Measurements from ENCODE around the gene TCP1. TPM values are rescaled to one million over a fixed set of nuclear protein-coding genes. Genes with fewer than 3 reads are reported as not detected.
A peak's percentile ranks its signal among the peaks of the same experiment; 100 is the strongest.

The TCP1 gene
- total and polyA plus RNA-seq, 2 donors (not counting 3 experiments of a cell fraction or from before 2014, with no cell fraction given), result 168 to 302 TPM

- DNase-seq (ENCODE audit: low read depth, low spot score), result peak; percentile 94
- Histone ChIP-seq H2AFZ (ENCODE audit: low read depth, low read length) (peak within 1 kb of the TSS; percentile 97), H3K4me1 (ENCODE audit: control insufficient read depth, extremely low read depth, insufficient read depth, low read length) (peaks cover 20% of the 10 kb centered on the region), H3K27me3 (ENCODE audit: control insufficient read depth in 2 of 2, insufficient read depth in 2 of 2, low read length in 2 of 2) (no peaks in the 10 kb centered on the region), H3K79me2 (ENCODE audit: control insufficient read depth, insufficient read depth, low read length) (peaks cover 16% of the 10 kb centered on the region), H4K20me1 (replicated peaks; ENCODE audit: control insufficient read depth, extremely low read depth, insufficient read depth, low read length) (no peaks in the 10 kb centered on the region), H3K9me1 (replicated peaks; ENCODE audit: control insufficient read depth, extremely low read depth, insufficient read depth, low read length) (no peaks in the 10 kb centered on the region), H3K9ac (replicated peaks; ENCODE audit: extremely low read depth, insufficient read depth, low read length) (peak within 1 kb of the TSS; percentile 86), H3K27ac (ENCODE audit: insufficient read depth, low read depth, low read length) (peak within 1 kb of the TSS; percentile 85), H3K36me3 (ENCODE audit: control insufficient read depth in 2 of 2, extremely low read depth in 1 of 2, insufficient read depth in 2 of 2, low read length in 2 of 2) (peaks cover 6 to 10% of the 10 kb centered on the region in 2 experiments), H3K9me3 (replicated peaks; ENCODE audit: control insufficient read depth, insufficient read depth, low read length) (no peaks in the 10 kb centered on the region), H3K4me3 (replicated peaks in 1 of 3; ENCODE audit: insufficient read depth in 1 of 3, low read depth in 1 of 3, low read length in 3 of 3) (peak within 1 kb of the TSS; percentile 73 to 97 (median 92)), H3K4me2 (ENCODE audit: insufficient read depth, low read length) (peak within 1 kb of the TSS; percentile 70)
- ChIA-PET CTCF (interaction anchor here (0.6 to 0.9 kb wide), 2 partner anchors 11 to 28 kb away, joined by 3 to 4 read pairs; partner anchors contain the start of genes MRPL18 and TCP1), POLR2A (interaction anchor here (0.6 to 1.8 kb wide), 3 partner anchors 27 to 35 kb away, joined by 3 to 7 read pairs (median 3); partner anchors contain the start of genes TCP1 and WTAP)
- intact Hi-C loops (cut with micrococcal nuclease) (loop anchor here (1.0 kb wide), 3 partner anchors 27 to 71 kb away; partner anchors contain the start of genes TCP1 and WTAP), dilution Hi-C loops (cut with MboI; ENCODE audit: extremely low pct_ligation_motif_present, low sequenced_read_pairs) (no loop called here)
- FAIRE-seq, result peak; percentile 95
- no TSS peak for BruUV-seq (replicated peaks)
- no peak for TF ChIP-seq JUN (IDR thresholded peaks at IDR 0.05; ENCODE audit: borderline replicate concordance, insufficient read depth, insufficient read length, low read depth)
- no peak for TF ChIP-seq CTCF (IDR thresholded peaks at IDR 0.05; ENCODE audit: extremely low read depth in 1 of 2, insufficient read depth in 1 of 2, low read depth in 1 of 2, low read length in 2 of 2)
- no peak for TF ChIP-seq EZH2 (IDR thresholded peaks at IDR 0.05; ENCODE audit: borderline replicate concordance, low read depth, low read length, severe bottlenecking)
- peak; percentile 72 for TF ChIP-seq POLR2A (IDR thresholded peaks at IDR 0.05; ENCODE audit: low read depth, low read length)
- TF ChIP-seq GATA2 (IDR thresholded peaks at IDR 0.05; ENCODE audit: insufficient read depth, insufficient read length, low read depth, low read length), result no peak
- no peak for TF ChIP-seq FOS (IDR thresholded peaks at IDR 0.05; ENCODE audit: borderline replicate concordance, insufficient read depth, low read length)
- peak; percentile 46 for TF ChIP-seq MAX (IDR thresholded peaks at IDR 0.05; ENCODE audit: insufficient read depth, insufficient read length)
- no peak for TF ChIP-seq MYC (IDR thresholded peaks at IDR 0.05; ENCODE audit: low read depth, low read length)
- peak; percentile 74 for TF ChIP-seq POLR2AphosphoS5 (IDR thresholded peaks at IDR 0.05; ENCODE audit: insufficient read depth, low read depth, low read length)
Observed at GRCh38 chr6:159761873-159762680, 27.3 kb downstream of the TCP1 start, which contains the start of gene ACAT2. ACAT2 (plus strand) TSS chr6:159762045; CDS start chr6:159762088, 43 bp downstream.
